Heart left ventricle (tissue), 13 donors: Measurements from ENCODE around the gene SH3BP5.

Experiments
- CTCF ChIP-seq, 12 donors: fragments of 200-600 bp; sonication (generic) in 4 of 12; IDR thresholded peaks; one replicate each; pipeline versions ENCODE4 v1.5.0 to v1.8.0; 2018 to 2022; ENCODE audit warnings: antibody characterized with exemption in 12 of 12, mild to moderate bottlenecking in 5 of 12
- POLR2A ChIP-seq, 2 donors: fragments of 450-650 bp; IDR thresholded peaks; one replicate each; pipeline ENCODE4 v1.6.1; 2017; ENCODE audit warnings: antibody characterized with exemption in 2 of 2, mild to moderate bottlenecking in 2 of 2, moderate library complexity in 2 of 2
- donor health status: ischemic (EF 13 %, LVEDD 7.1; RV severe dilation, severe dysfunction).
- donor health status: DM: no; HTN: yes; CAD: no.
- donor health status: DM: no; HTN: no; CAD: no.
- donor health status: ischemic (EF 25% LVEDD 6.9; RV normal size, moderate dysfunction).
- donor health status: ischemic (EF 25% LVEDD 5.7; RV mildly dilated, moderate dysfunction).
- donor health status: ischemic (EF 35%, LVEDD 5.7; RV mildly dilated, moderate dysfunction).
- donor health status: nonischemic (EF 11% LVEDD 7.7; RV severe dilation, severe dysfunction).
- donor health status: DM: yes; HTN: yes; CAD: no.
- donor health status: PGD.
- donor health status: ischemic (EF 29% LVEDD 5.4; RV normal size, mild dysfunction).
- donor health status: nonischemic (EF 23%, LVEDD 6.1; RV moderate dilation, normal function).

- TF ChIP-seq CTCF (IDR thresholded peaks at IDR 0.05) (no peak), POLR2A (IDR thresholded peaks at IDR 0.05) (no peak)
These were observed 13.2 kb downstream of the SH3BP5 start for GRCh38 chr3:15319136-15319535.
